ENCODE measurements around the gene VPS37B. TPM values are rescaled to one million over a fixed set of nuclear protein-coding genes. Genes with fewer than 3 reads are reported as not detected.

The VPS37B gene
- polyA plus RNA-seq, 3 donors: 20.4 to 22.7 (median 21.1) TPM

- DNase-seq (ENCODE audit: low read depth in 3 of 3, low spot score in 2 of 3): no peak
These were observed 75.8 kb downstream of the VPS37B start for GRCh38 chr12:122820138-122820537.

GRCh38 chr12:122819209-122819785 is 76.6 kb downstream of the VPS37B start:
- DNase-seq (ENCODE audit: low read depth in 3 of 3, low spot score in 2 of 3): no peak

Other genes starting within 250 kb of the VPS37B start
- under 1 TPM; 0.22 to 0.31 (median 0.24) TPM for gene HCAR2, start 192.8 kb downstream of the VPS37B start, polyA plus RNA-seq (ENCODE audit: insufficient read length in 3 of 3)
- under 1 TPM; 0.18 to 0.28 (median 0.24) TPM for gene HCAR3, start 179.3 kb downstream of the VPS37B start, polyA plus RNA-seq (ENCODE audit: insufficient read length in 3 of 3)
- gene HCAR1, start 165.3 kb downstream of the VPS37B start, polyA plus RNA-seq (ENCODE audit: insufficient read length in 3 of 3): 1 to 10 TPM; 2.0 to 3.2 (median 2.4) TPM
- 10 to 100 TPM; 82.7 to 94.2 (median 92.4) TPM for gene DENR, start 143.3 kb downstream of the VPS37B start, polyA plus RNA-seq (ENCODE audit: insufficient read length in 3 of 3)
- gene CCDC62, start 121.6 kb downstream of the VPS37B start, polyA plus RNA-seq (ENCODE audit: insufficient read length in 3 of 3): under 1 TPM; 0.21 to 0.49 (median 0.37) TPM
- gene HIP1R, start 60.7 kb downstream of the VPS37B start, polyA plus RNA-seq (ENCODE audit: insufficient read length in 3 of 3): 10 to 100 TPM; 54.6 to 56.9 (median 55.0) TPM
- 1 to 10 TPM; 5.1 to 5.8 (median 5.1) TPM for gene ABCB9, start 70.3 kb upstream of the VPS37B start, polyA plus RNA-seq (ENCODE audit: insufficient read length in 3 of 3)
- gene OGFOD2, start 79.1 kb upstream of the VPS37B start, polyA plus RNA-seq (ENCODE audit: insufficient read length in 3 of 3): 10 to 100 TPM; 12.0 to 13.9 (median 13.4) TPM
- 100 to 1,000 TPM; 165 to 178 (median 173) TPM for gene ARL6IP4, start 84.6 kb upstream of the VPS37B start, polyA plus RNA-seq (ENCODE audit: insufficient read length in 3 of 3)

Data from right renal cortex interstitium (tissue), 3 donors.